Endothelial cell of umbilical vein (primary cell): Measurements from ENCODE around the gene SH3BGRL3. TPM values are rescaled to one million over a fixed set of nuclear protein-coding genes. Genes with fewer than 3 reads are reported as not detected.

Experiments
- BruUV-seq: library from RNA; stranded (reverse); fragments of 400-500 nt; replicated peaks from 2 replicates; lab custom pipeline; 2021; lab: Mats Ljungman, UMichigan
- CTCF ChIA-PET: fragments of 300-600, 350-600 bp; sonication (Branson Sonifier 250); formaldehyde crosslinking; loops from one replicate; lab custom pipeline; 2021; ENCODE audit warnings: antibody characterized with exemption, inconsistent platforms; lab: Charles Lee
- POLR2A ChIA-PET: fragments of 300-600, 350-600 bp; sonication (Branson Sonifier 250); formaldehyde crosslinking; loops from one replicate; lab custom pipeline; 2021; ENCODE audit warnings: antibody characterized with exemption, inconsistent platforms; lab: Charles Lee
- DNase-seq: peaks from one replicate; pipeline ENCODE4 v3.0.0-alpha.2; 2011; ENCODE audit warnings: low read depth, low spot score
- FAIRE-seq: peaks from 2 replicates; lab custom pipeline; 2011; peaks lifted over from hg19 to GRCh38; lab: Jason Lieb, UNC
- H2AFZ ChIP-seq: 2 replicates; pipeline ENCODE4 v1.6.0; 2012; ENCODE audit warnings: low read depth, low read length, control low read depth, inconsistent platforms
- H3K27ac ChIP-seq: 2 replicates; pipeline ENCODE4 v1.5.1; 2011; ENCODE audit warnings: low read depth, mild to moderate bottlenecking, control low read depth, low read length, moderate library complexity; ENCODE audit not compliant: insufficient read depth
- H3K27me3 ChIP-seq, 2 experiments: 2 replicates each; pipeline versions ENCODE4 v1.6.0 to v1.6.1; 2011; ENCODE audit warnings: low read length in 2 of 2, mixed read lengths in 1 of 2; ENCODE audit not compliant: control insufficient read depth in 2 of 2, insufficient read depth in 2 of 2
- H3K36me3 ChIP-seq, 2 experiments: 2 replicates in 1 of 2; 3 replicates in 1 of 2; pipeline ENCODE4 v1.5.1; 2011; ENCODE audit warnings: low read length in 2 of 2, mild to moderate bottlenecking in 1 of 2, moderate library complexity in 1 of 2; ENCODE audit not compliant: control insufficient read depth in 2 of 2, insufficient read depth in 2 of 2; ENCODE audit errors: extremely low read depth in 1 of 2
- H3K4me1 ChIP-seq: 3 replicates; pipeline ENCODE4 v1.5.1; 2011; ENCODE audit warnings: mild to moderate bottlenecking, low read length; ENCODE audit not compliant: control insufficient read depth, insufficient read depth; ENCODE audit errors: extremely low read depth
- H3K4me2 ChIP-seq: 2 replicates; pipeline ENCODE4 v1.6.1; 2011; ENCODE audit warnings: low read length, control low read depth, mixed read lengths; ENCODE audit not compliant: insufficient read depth
- H3K4me3 ChIP-seq, 3 experiments: fragments of 200-600 bp in 1 of 3; sonication (generic), shearing (Covaris generic) in 1 of 3; replicated peaks in 1 of 3; 2 replicates each; pipeline ENCODE4 v1.5.1; 2011 to 2016; ENCODE audit warnings: control low read depth in 3 of 3, low read length in 3 of 3, mild to moderate bottlenecking in 2 of 3, inconsistent platforms in 1 of 3, low read depth in 1 of 3, moderate library complexity in 1 of 3; ENCODE audit not compliant: insufficient read depth in 1 of 3
- H3K79me2 ChIP-seq: 2 replicates; pipeline ENCODE4 v1.6.0; 2012; ENCODE audit warnings: low read length, inconsistent platforms; ENCODE audit not compliant: control insufficient read depth, insufficient read depth
- H3K9ac ChIP-seq: replicated peaks from 2 replicates; pipeline ENCODE3; 2011; ENCODE audit warnings: low read length, control low read depth; ENCODE audit not compliant: insufficient read depth; ENCODE audit errors: extremely low read depth
- H3K9me1 ChIP-seq: replicated peaks from 3 replicates; pipeline ENCODE4 v1.6.0; 2011; ENCODE audit warnings: mild to moderate bottlenecking, low read length; ENCODE audit not compliant: control insufficient read depth, insufficient read depth; ENCODE audit errors: extremely low read depth
- H3K9me3 ChIP-seq: replicated peaks from 2 replicates; pipeline ENCODE4 v1.5.1; 2012; ENCODE audit warnings: low read length, inconsistent platforms; ENCODE audit not compliant: control insufficient read depth, insufficient read depth
- H4K20me1 ChIP-seq: replicated peaks from 2 replicates; pipeline ENCODE3; 2011; ENCODE audit warnings: mild to moderate bottlenecking, low read length; ENCODE audit not compliant: control insufficient read depth, insufficient read depth; ENCODE audit errors: extremely low read depth
- CTCF ChIP-seq, 2 donors: IDR thresholded peaks; 1 replicate in 1 of 2; 2 replicates in 1 of 2; pipeline ENCODE4 v1.5.1; 2011; ENCODE audit warnings: low read length in 2 of 2, mild to moderate bottlenecking in 2 of 2, moderate library complexity in 2 of 2, control low read depth in 1 of 2, inconsistent platforms in 1 of 2, low read depth in 1 of 2; ENCODE audit not compliant: insufficient read depth in 1 of 2; ENCODE audit errors: extremely low read depth in 1 of 2
- EZH2 ChIP-seq: IDR thresholded peaks from 2 replicates; pipeline ENCODE4 v1.6.1; 2012; ENCODE audit warnings: borderline replicate concordance, low read depth, mild to moderate bottlenecking, moderate library complexity, low read length, inconsistent platforms; ENCODE audit not compliant: severe bottlenecking
- FOS ChIP-seq: IDR thresholded peaks from 2 replicates; pipeline ENCODE4 v1.6.1; 2011; ENCODE audit warnings: mild to moderate bottlenecking, low read length, moderate library complexity, borderline replicate concordance; ENCODE audit not compliant: insufficient read depth
- GATA2 ChIP-seq: IDR thresholded peaks from 2 replicates; pipeline ENCODE4 v1.7.0; 2011; ENCODE audit warnings: low read depth, mild to moderate bottlenecking, moderate library complexity, mixed read lengths, low read length; ENCODE audit not compliant: insufficient read length, insufficient read depth
- JUN ChIP-seq: IDR thresholded peaks from 2 replicates; pipeline ENCODE4 v1.6.1; 2011; ENCODE audit warnings: borderline replicate concordance, low read depth; ENCODE audit not compliant: insufficient read length, insufficient read depth
- MAX ChIP-seq: IDR thresholded peaks from 2 replicates; pipeline ENCODE4 v1.6.1; 2011; ENCODE audit not compliant: insufficient read depth, insufficient read length
- MYC ChIP-seq: IDR thresholded peaks from one replicate; pipeline ENCODE4 v1.6.1; 2011; ENCODE audit warnings: mild to moderate bottlenecking, low read depth, low read length
- POLR2A ChIP-seq: IDR thresholded peaks from 2 replicates; pipeline ENCODE4 v1.6.1; 2012; ENCODE audit warnings: low read depth, mild to moderate bottlenecking, control low read depth, low read length
- POLR2AphosphoS5 ChIP-seq: IDR thresholded peaks from 2 replicates; pipeline ENCODE4 v1.6.1; 2012; ENCODE audit warnings: low read depth, mild to moderate bottlenecking, control low read depth, low read length, moderate library complexity; ENCODE audit not compliant: insufficient read depth
- dilution Hi-C: fragments of 300-500 bp; cut with MboI; formaldehyde crosslinking; loops from one replicate; pipeline ENCODE4 v1.15.0; 2019; ENCODE audit warnings: low sequenced_read_pairs; ENCODE audit not compliant: extremely low pct_ligation_motif_present
- intact Hi-C: fragments of 100-400 bp; cut with micrococcal nuclease; formaldehyde crosslinking; loops from one replicate; pipeline ENCODE4 v1.10.0; 2022
- polyA plus RNA-seq, 4 experiments: library from polyadenylated mRNA; depleted of rRNA in 3 of 4; stranded (reverse) in 3 of 4; unstranded in 1 of 4; fragments of >200 nt; gene quantifications; 2 replicates each; pipeline versions ENCODE4 v1.2.1 to v1.2.3, GENCODE V29; 2011 to 2012; ENCODE audit warnings: missing spikeins in 1 of 4
- total RNA-seq: library from RNA; stranded (reverse); gene quantifications from 2 replicates; pipeline ENCODE4 v1.2.3, GENCODE V29; 2021

The SH3BGRL3 gene
- total and polyA plus RNA-seq, 2 donors (not counting 3 experiments of a cell fraction or from before 2014, with no cell fraction given), result 233 to 344 TPM

- Histone ChIP-seq H3K27ac (no peak overlapping the region), H3K4me2 (no peak overlapping the region), H3K9ac (no peak overlapping the region), H3K4me3 (no peak overlapping the region), H3K4me1 (no peaks in the 10 kb centered on the region), H3K9me3 (no peaks in the 10 kb centered on the region), H4K20me1 (no peaks in the 10 kb centered on the region), H3K27me3 (no peaks in the 10 kb centered on the region), H3K36me3 (no peaks in the 10 kb centered on the region), H2AFZ (no peak overlapping the region), H3K79me2 (no peaks in the 10 kb centered on the region), H3K9me1 (no peaks in the 10 kb centered on the region)
- POLR2A ChIA-PET, result no interaction called here
- CTCF ChIA-PET, result interaction anchor here (0.9 to 7.4 kb wide), 4 partner anchors 39 to 153 kb away, joined by 3 to 120 read pairs (median 36); partner anchors contain the start of genes C1orf232, ZNF593 and ZNF593OS
- FAIRE-seq (no peak), DNase-seq (no peak)
- intact Hi-C loops (loop anchor here (5.0 kb wide), 1 partner anchor 39 kb away; no protein-coding TSS in a partner anchor), dilution Hi-C loops (no loop called here)
- no TSS peak for BruUV-seq
- TF ChIP-seq EZH2 (no peak), JUN (no peak), MAX (no peak), GATA2 (no peak), CTCF (IDR thresholded peaks at IDR 0.05; ENCODE audit: extremely low read depth in 1 of 2, insufficient read depth in 1 of 2, low read depth in 1 of 2, low read length in 2 of 2) (no peak), POLR2A (no peak), FOS (no peak), MYC (no peak), POLR2AphosphoS5 (no peak)
Measured at GRCh38 chr1:26323382-26323781, 43.5 kb downstream of the SH3BGRL3 start.
